Common myeloid progenitor, CD34-positive (primary cell): ENCODE results near the gene CAPZB.
"Not testable (repeated sequence)": the region's sequence is repeated elsewhere in the genome, so short reads cannot be mapped to it uniquely, and the experiment has no call there.

Source experiments
- CTCF ChIA-PET: fragments of 350-600 bp; sonication (Branson Sonifier 250); formaldehyde crosslinking; loops from one replicate; lab custom pipeline; 2021; ENCODE audit warnings: antibody characterized with exemption; lab: Charles Lee
- POLR2A ChIA-PET: fragments of 350-600 bp; sonication (Branson Sonifier 250); formaldehyde crosslinking; loops from one replicate; lab custom pipeline; 2021; ENCODE audit warnings: antibody characterized with exemption; lab: Charles Lee
- DNase-seq, 3 donors: peaks; one replicate each; pipeline versions ENCODE4 v3.0.0 to v3.0.0-alpha.2; 2013
- H3K27ac ChIP-seq, 2 experiments: 1 replicate in 1 of 2; 2 replicates in 1 of 2; pipeline ENCODE4 v1.7.0; 2013; ENCODE audit warnings: inconsistent platforms in 2 of 2, low read length in 2 of 2, mild to moderate bottlenecking in 2 of 2, low read depth in 1 of 2, moderate library complexity in 1 of 2; ENCODE audit not compliant: severe bottlenecking in 2 of 2, insufficient read depth in 1 of 2, poor library complexity in 1 of 2
- H3K27me3 ChIP-seq, 5 experiments: replicated peaks in 2 of 5; 1 replicate in 3 of 5; 2 replicates in 2 of 5; pipeline versions ENCODE4 v1.6.1 to v1.7.0; 2013; ENCODE audit warnings: low read length in 4 of 5, mild to moderate bottlenecking in 2 of 5, moderate library complexity in 2 of 5, inconsistent platforms in 1 of 5; ENCODE audit not compliant: insufficient read depth in 5 of 5, control insufficient read depth in 4 of 5
- H3K36me3 ChIP-seq, 4 experiments: 1 replicate in 2 of 4; 2 replicates in 2 of 4; pipeline versions ENCODE4 v1.6.1 to v1.7.0; 2013; ENCODE audit warnings: low read length in 3 of 4, control low read depth in 1 of 4, mild to moderate bottlenecking in 1 of 4; ENCODE audit not compliant: control insufficient read depth in 4 of 4, insufficient read depth in 4 of 4
- H3K4me1 ChIP-seq, 4 experiments: 1 replicate in 3 of 4; 2 replicates in 1 of 4; pipeline versions ENCODE4 v1.6.1 to v1.7.1; 2013; ENCODE audit warnings: low read length in 3 of 4, mild to moderate bottlenecking in 3 of 4, control low read depth in 1 of 4, inconsistent platforms in 1 of 4, moderate library complexity in 1 of 4; ENCODE audit not compliant: control insufficient read depth in 4 of 4, insufficient read depth in 4 of 4; ENCODE audit errors: control extremely low read depth in 1 of 4
- H3K4me3 ChIP-seq, 7 experiments: 1 replicate in 4 of 7; 2 replicates in 3 of 7; pipeline versions ENCODE4 v1.5.1 to v1.7.0; 2013; ENCODE audit warnings: mild to moderate bottlenecking in 7 of 7, low read length in 6 of 7, moderate library complexity in 6 of 7, inconsistent platforms in 2 of 7, low read depth in 2 of 7, control low read depth in 1 of 7; ENCODE audit not compliant: insufficient read depth in 4 of 7, control insufficient read depth in 1 of 7; ENCODE audit errors: extremely low read depth in 1 of 7
- H3K9me3 ChIP-seq, 5 experiments: 1 replicate in 4 of 5; 2 replicates in 1 of 5; pipeline versions ENCODE4 v1.6.1 to v1.7.1; 2013; ENCODE audit warnings: low read length in 4 of 5, mild to moderate bottlenecking in 2 of 5, inconsistent platforms in 1 of 5, low read depth in 1 of 5, moderate library complexity in 1 of 5; ENCODE audit not compliant: control insufficient read depth in 4 of 5, insufficient read depth in 2 of 5; ENCODE audit errors: control extremely low read depth in 1 of 5
- WGBS: methylation state at CpG from one replicate; pipeline ENCODE4 v1.1.5; 2013; ENCODE audit not compliant: insufficient coverage; 5-methylcytosine and 5-hydroxymethylcytosine counted together

The CAPZB gene

GRCh38 chr1:19514391-19514831 is 29.1 kb upstream of the CAPZB start:
- DNase-seq: no peak
- ChIA-PET CTCF (interaction anchor here (1.0 to 1.2 kb wide), 2 partner anchors 28 to 48 kb away, joined by 3 to 4 read pairs; no protein-coding TSS in a partner anchor), POLR2A (no interaction called here)
- H3K36me3 ChIP-seq: no peaks in the 10 kb centered on the region
- H3K4me1 ChIP-seq: peaks cover 5 to 17% (median 13%) of the 10 kb centered on the region in 4 experiments
- 100% methylated on average over 6 of the region's 7 CpGs for WGBS
- H3K27ac ChIP-seq: no peak overlapping the region
- H3K4me3 ChIP-seq: no peak overlapping the region
- peaks cover 0 to 5% (median 0%) of the 10 kb centered on the region in 5 experiments for H3K9me3 ChIP-seq
- H3K27me3 ChIP-seq: no peaks in the 10 kb centered on the region

GRCh38 chr1:19512545-19512944 is 27.2 kb upstream of the CAPZB start:
- no peak for DNase-seq
- no CpG with 5 or more reads among the region's 2 CpGs for WGBS
- Histone ChIP-seq H3K27me3 (no peaks in the 10 kb centered on the region), H3K4me1 (peaks cover 5 to 24% (median 15%) of the 10 kb centered on the region in 4 experiments), H3K9me3 (peaks cover 0 to 2% (median 0%) of the 10 kb centered on the region in 5 experiments), H3K27ac (no peak overlapping the region), H3K36me3 (no peaks in the 10 kb centered on the region), H3K4me3 (no peak overlapping the region)
- CTCF ChIA-PET: no interaction called here
- POLR2A ChIA-PET: no interaction called here

DNA sequence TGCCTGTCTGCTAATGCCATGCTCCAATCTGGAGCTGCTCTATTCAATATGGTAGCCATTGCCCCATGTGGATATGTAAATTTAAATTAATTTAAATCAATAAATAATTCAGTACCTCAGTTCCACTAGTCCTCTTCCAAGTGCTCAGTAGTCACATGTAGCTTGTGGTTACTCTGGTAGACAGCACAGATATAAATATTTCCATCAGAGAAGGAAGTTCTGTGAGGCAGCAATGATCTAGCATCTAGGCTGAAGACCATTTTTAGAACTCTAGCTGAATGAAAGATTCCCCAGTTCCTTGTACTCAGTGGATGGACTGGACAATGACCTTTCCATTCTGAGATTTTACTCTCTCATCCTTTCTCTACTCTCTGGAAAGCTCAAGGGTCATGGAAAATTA is 25.8 kb upstream of the CAPZB start:
- H3K4me3 ChIP-seq: no peak overlapping the region
- POLR2A ChIA-PET: no interaction called here
- H3K4me1 ChIP-seq: peaks cover 5 to 32% (median 21%) of the 10 kb centered on the region in 4 experiments
- H3K36me3 ChIP-seq: no peaks in the 10 kb centered on the region
- DNase-seq: peak in 2 of 3 donors; percentile 45 to 57
- no peak overlapping the region for H3K27ac ChIP-seq
- CTCF ChIA-PET: interaction anchor here (1.0 to 1.4 kb wide), 7 partner anchors 10 to 143 kb away, joined by 3 to 5 read pairs (median 3); no protein-coding TSS in a partner anchor
- no peaks in the 10 kb centered on the region for H3K27me3 ChIP-seq
- H3K9me3 ChIP-seq: no peaks in the 10 kb centered on the region

DNA sequence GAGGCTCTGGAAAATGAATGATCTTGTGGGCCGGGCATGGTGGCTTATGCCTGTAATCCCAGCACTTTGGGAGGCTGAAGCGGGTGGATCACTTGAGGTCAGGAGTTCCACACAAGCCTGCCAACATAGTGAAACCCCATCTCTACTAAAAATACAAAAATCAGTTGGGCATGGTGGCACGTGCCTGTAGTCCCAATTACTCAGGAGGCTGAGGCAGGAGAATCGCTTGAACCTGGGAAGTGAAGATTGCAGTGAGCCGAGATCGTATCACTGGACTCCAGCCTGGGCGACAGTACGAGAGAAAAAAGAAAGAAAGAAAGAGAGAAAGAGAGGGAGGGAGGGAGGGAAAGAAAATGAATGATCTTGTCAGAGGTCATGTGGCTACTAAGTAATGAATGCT is 24.3 kb upstream of the CAPZB start:
- POLR2A ChIA-PET: interaction anchor here (1.2 kb wide), 1 partner anchor 87 kb away, joined by 4 read pairs; a partner anchor contains a TSS
- H3K9me3 ChIP-seq, H3K27me3 ChIP-seq, H3K36me3 ChIP-seq, H3K4me3 ChIP-seq, CTCF ChIA-PET, DNase-seq, H3K27ac ChIP-seq: not testable (repeated sequence)
- WGBS: 97% methylated on average over 6 of the region's 8 CpGs
- H3K4me1 ChIP-seq: peaks cover 8 to 47% (median 35%) of the 10 kb centered on the region in 4 experiments

- Histone ChIP-seq H3K4me3 (no peak overlapping the region), H3K27ac (no peak overlapping the region), H3K27me3 (no peaks in the 10 kb centered on the region), H3K36me3 (no peaks in the 10 kb centered on the region), H3K9me3 (no peaks in the 10 kb centered on the region), H3K4me1 (peaks cover 8 to 48% (median 37%) of the 10 kb centered on the region in 4 experiments)
- POLR2A ChIA-PET: no interaction called here
- no CpG with 5 or more reads among the region's 5 CpGs for WGBS
- CTCF ChIA-PET: interaction anchor here (1.3 to 2.2 kb wide), 2 partner anchors 24 to 50 kb away, joined by 4 to 5 read pairs; no protein-coding TSS in a partner anchor
- no peak for DNase-seq
Measured at GRCh38 chr1:19507516-19507915, 22.2 kb upstream of the CAPZB start.

- peak overlapping the region in 1 of 2 experiments; percentile 55 for H3K27ac ChIP-seq
- peak overlapping the region in 2 of 7 experiments; percentile 2 to 43 for H3K4me3 ChIP-seq
- no peaks in the 10 kb centered on the region for H3K9me3 ChIP-seq
- no peaks in the 10 kb centered on the region for H3K27me3 ChIP-seq
- H3K4me1 ChIP-seq: peaks cover 3 to 38% (median 28%) of the 10 kb centered on the region in 4 experiments
- peak; percentile 50 to 92 (median 90) for DNase-seq
- no peaks in the 10 kb centered on the region for H3K36me3 ChIP-seq
- CTCF ChIA-PET: interaction anchor here (0.8 to 2.2 kb wide), 5 partner anchors 19 to 140 kb away, joined by 3 to 5 read pairs (median 3); no protein-coding TSS in a partner anchor
- 15% methylated on average over 10 of the region's 11 CpGs for WGBS
- POLR2A ChIA-PET: no interaction called here
Measured at GRCh38 chr1:19505693-19506457, 20.5 kb upstream of the CAPZB start.
